B cell (primary cell): ENCODE results near the gene SCFD1.

Experiments
- EZH2 ChIP-seq: IDR thresholded peaks from 2 replicates; pipeline ENCODE4 v1.6.1; 2012; ENCODE audit warnings: borderline replicate concordance, low read depth, mild to moderate bottlenecking, moderate library complexity, low read length; ENCODE audit not compliant: insufficient read depth, poor library complexity, severe bottlenecking
- TF ChIP-seq, protein P1 (sequence below): fragments of 200-600 bp; IDR thresholded peaks from one replicate; pipeline ENCODE4 v1.8.0; 2022; ENCODE audit warnings: antibody characterized with exemption, mild to moderate bottlenecking

- TF ChIP-seq, protein P1, sequence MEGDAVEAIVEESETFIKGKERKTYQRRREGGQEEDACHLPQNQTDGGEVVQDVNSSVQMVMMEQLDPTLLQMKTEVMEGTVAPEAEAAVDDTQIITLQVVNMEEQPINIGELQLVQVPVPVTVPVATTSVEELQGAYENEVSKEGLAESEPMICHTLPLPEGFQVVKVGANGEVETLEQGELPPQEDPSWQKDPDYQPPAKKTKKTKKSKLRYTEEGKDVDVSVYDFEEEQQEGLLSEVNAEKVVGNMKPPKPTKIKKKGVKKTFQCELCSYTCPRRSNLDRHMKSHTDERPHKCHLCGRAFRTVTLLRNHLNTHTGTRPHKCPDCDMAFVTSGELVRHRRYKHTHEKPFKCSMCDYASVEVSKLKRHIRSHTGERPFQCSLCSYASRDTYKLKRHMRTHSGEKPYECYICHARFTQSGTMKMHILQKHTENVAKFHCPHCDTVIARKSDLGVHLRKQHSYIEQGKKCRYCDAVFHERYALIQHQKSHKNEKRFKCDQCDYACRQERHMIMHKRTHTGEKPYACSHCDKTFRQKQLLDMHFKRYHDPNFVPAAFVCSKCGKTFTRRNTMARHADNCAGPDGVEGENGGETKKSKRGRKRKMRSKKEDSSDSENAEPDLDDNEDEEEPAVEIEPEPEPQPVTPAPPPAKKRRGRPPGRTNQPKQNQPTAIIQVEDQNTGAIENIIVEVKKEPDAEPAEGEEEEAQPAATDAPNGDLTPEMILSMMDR: no peak
- TF ChIP-seq EZH2: no peak
Observed at GRCh38 chr14:30753452-30753851, 131.3 kb downstream of the SCFD1 start.
